ENCODE measurements around the gene PES1. TPM values are rescaled to one million over a fixed set of nuclear protein-coding genes. Genes with fewer than 3 reads are reported as not detected.

The PES1 gene
- total and polyA plus RNA-seq, 2 experiments from 2014 or later: 64.1 to 76.9 TPM

DNA sequence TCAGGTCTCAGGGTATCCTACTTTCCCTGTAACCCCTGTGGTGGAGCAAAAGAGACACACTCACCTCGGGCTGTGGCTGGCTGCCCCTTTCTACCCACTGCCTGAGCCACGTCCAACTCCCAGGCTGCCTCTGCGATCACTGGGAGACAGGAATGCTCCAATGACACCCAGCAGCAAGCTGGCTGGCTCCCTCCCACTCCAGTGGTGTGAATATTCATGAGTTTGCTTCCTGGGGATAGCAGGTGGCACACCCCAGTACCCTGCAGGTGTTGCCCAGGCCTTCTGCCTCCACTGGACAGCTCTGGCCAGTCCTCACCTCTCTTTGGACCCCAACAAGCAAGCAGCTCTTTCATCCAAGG is 27.0 kb downstream of the PES1 start (continued):
- TF ChIP-seq, protein P1, sequence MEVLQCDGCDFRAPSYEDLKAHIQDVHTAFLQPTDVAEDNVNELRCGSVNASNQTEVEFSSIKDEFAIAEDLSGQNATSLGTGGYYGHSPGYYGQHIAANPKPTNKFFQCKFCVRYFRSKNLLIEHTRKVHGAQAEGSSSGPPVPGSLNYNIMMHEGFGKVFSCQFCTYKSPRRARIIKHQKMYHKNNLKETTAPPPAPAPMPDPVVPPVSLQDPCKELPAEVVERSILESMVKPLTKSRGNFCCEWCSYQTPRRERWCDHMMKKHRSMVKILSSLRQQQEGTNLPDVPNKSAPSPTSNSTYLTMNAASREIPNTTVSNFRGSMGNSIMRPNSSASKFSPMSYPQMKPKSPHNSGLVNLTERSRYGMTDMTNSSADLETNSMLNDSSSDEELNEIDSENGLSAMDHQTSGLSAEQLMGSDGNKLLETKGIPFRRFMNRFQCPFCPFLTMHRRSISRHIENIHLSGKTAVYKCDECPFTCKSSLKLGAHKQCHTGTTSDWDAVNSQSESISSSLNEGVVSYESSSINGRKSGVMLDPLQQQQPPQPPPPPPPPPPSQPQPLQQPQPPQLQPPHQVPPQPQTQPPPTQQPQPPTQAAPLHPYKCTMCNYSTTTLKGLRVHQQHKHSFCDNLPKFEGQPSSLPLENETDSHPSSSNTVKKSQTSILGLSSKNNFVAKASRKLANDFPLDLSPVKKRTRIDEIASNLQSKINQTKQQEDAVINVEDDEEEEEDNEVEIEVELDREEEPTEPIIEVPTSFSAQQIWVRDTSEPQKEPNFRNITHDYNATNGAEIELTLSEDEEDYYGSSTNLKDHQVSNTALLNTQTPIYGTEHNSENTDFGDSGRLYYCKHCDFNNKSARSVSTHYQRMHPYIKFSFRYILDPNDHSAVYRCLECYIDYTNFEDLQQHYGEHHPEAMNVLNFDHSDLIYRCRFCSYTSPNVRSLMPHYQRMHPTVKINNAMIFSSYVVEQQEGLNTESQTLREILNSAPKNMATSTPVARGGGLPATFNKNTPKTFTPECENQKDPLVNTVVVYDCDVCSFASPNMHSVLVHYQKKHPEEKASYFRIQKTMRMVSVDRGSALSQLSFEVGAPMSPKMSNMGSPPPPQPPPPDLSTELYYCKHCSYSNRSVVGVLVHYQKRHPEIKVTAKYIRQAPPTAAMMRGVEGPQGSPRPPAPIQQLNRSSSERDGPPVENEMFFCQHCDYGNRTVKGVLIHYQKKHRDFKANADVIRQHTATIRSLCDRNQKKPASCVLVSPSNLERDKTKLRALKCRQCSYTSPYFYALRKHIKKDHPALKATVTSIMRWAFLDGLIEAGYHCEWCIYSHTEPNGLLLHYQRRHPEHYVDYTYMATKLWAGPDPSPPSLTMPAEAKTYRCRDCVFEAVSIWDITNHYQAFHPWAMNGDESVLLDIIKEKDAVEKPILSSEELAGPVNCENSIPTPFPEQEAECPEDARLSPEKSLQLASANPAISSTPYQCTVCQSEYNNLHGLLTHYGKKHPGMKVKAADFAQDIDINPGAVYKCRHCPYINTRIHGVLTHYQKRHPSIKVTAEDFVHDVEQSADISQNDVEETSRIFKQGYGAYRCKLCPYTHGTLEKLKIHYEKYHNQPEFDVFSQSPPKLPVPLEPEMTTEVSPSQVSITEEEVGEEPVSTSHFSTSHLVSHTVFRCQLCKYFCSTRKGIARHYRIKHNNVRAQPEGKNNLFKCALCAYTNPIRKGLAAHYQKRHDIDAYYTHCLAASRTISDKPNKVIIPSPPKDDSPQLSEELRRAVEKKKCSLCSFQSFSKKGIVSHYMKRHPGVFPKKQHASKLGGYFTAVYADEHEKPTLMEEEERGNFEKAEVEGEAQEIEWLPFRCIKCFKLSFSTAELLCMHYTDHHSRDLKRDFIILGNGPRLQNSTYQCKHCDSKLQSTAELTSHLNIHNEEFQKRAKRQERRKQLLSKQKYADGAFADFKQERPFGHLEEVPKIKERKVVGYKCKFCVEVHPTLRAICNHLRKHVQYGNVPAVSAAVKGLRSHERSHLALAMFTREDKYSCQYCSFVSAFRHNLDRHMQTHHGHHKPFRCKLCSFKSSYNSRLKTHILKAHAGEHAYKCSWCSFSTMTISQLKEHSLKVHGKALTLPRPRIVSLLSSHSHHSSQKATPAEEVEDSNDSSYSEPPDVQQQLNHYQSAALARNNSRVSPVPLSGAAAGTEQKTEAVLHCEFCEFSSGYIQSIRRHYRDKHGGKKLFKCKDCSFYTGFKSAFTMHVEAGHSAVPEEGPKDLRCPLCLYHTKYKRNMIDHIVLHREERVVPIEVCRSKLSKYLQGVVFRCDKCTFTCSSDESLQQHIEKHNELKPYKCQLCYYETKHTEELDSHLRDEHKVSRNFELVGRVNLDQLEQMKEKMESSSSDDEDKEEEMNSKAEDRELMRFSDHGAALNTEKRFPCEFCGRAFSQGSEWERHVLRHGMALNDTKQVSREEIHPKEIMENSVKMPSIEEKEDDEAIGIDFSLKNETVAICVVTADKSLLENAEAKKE (CRISPR knock-in tag; IDR thresholded peaks at IDR 0.05): no peak
- TF ChIP-seq, protein P2, sequence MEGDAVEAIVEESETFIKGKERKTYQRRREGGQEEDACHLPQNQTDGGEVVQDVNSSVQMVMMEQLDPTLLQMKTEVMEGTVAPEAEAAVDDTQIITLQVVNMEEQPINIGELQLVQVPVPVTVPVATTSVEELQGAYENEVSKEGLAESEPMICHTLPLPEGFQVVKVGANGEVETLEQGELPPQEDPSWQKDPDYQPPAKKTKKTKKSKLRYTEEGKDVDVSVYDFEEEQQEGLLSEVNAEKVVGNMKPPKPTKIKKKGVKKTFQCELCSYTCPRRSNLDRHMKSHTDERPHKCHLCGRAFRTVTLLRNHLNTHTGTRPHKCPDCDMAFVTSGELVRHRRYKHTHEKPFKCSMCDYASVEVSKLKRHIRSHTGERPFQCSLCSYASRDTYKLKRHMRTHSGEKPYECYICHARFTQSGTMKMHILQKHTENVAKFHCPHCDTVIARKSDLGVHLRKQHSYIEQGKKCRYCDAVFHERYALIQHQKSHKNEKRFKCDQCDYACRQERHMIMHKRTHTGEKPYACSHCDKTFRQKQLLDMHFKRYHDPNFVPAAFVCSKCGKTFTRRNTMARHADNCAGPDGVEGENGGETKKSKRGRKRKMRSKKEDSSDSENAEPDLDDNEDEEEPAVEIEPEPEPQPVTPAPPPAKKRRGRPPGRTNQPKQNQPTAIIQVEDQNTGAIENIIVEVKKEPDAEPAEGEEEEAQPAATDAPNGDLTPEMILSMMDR (conservative IDR thresholded peaks at IDR 0.05; ENCODE audit: low read depth in 2 of 2): no peak
- TF ChIP-seq NANOG (IDR thresholded peaks at IDR 0.05; ENCODE audit: borderline replicate concordance) (no peak), POLR2AphosphoS5 (IDR thresholded peaks at IDR 0.05; ENCODE audit: low read depth) (no peak), EZH2 (IDR thresholded peaks at IDR 0.05; ENCODE audit: low read depth, unreplicated experiment) (no peak), EZH2phosphoT487 (IDR thresholded peaks at IDR 0.05; ENCODE audit: unreplicated experiment) (no peak), ZNF114 (CRISPR knock-in tag; IDR thresholded peaks at IDR 0.05) (no peak), STAT1 (IDR thresholded peaks at IDR 0.05; ENCODE audit: unreplicated experiment) (no peak), JUNB (IDR thresholded peaks at IDR 0.05; ENCODE audit: unreplicated experiment) (no peak)
- TF ChIP-seq, protein P3, sequence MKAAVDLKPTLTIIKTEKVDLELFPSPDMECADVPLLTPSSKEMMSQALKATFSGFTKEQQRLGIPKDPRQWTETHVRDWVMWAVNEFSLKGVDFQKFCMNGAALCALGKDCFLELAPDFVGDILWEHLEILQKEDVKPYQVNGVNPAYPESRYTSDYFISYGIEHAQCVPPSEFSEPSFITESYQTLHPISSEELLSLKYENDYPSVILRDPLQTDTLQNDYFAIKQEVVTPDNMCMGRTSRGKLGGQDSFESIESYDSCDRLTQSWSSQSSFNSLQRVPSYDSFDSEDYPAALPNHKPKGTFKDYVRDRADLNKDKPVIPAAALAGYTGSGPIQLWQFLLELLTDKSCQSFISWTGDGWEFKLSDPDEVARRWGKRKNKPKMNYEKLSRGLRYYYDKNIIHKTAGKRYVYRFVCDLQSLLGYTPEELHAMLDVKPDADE (IDR thresholded peaks at IDR 0.05): no peak

All from GM23338 (cell line).